ENCODE measurements around the gene UBA5. TPM values are rescaled to one million over a fixed set of nuclear protein-coding genes. Genes with fewer than 3 reads are reported as not detected.
A peak's percentile ranks its signal among the peaks of the same experiment; 100 is the strongest.

Gene UBA5
- total and polyA plus RNA-seq, 2 of the 13 experiments (the other 11 are each of a cell fraction or from before 2014, with no cell fraction given), result 30.2 to 46.8 TPM

DNA sequence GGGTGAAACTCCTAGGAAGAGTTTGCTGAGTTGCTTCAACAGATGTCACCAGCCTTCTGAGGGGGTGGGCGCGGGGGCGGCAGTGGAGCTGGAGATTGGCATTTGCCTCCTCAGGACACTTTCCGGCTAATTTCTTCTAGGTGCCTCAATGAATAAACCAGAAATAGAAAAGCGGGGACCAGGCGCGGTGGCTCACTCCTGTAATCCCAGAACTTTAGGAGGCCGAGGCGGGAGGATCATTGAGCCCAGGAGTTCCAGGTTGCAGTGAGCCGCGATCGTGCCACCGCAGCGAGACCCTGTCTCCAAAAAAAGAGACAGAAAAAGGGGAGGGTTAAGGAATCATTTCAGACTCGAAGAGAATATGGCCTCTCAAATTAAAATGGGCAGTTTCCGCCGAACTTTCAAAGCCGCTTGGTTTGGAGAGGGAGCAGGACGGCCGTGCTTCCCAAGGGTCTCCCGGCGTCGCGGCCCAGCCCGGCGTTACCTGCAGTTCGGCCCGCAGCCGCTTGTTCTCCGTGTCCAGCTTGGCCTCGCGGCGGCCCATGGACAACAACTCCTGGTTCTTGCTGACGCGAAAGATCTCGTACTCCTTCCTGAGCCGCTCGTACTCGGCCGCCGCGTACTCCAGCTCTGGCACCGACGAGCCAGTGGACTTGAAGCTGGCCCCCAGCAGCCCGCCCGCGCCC lies 61.5 kb downstream of the UBA5 start (continued):
- TF ChIP-seq SPEN (CRISPR knock-in tag; IDR thresholded peaks at IDR 0.05; ENCODE audit: low read depth), result no peak; the same call in 1 of the 2 replicates
- TF ChIP-seq, protein P1, sequence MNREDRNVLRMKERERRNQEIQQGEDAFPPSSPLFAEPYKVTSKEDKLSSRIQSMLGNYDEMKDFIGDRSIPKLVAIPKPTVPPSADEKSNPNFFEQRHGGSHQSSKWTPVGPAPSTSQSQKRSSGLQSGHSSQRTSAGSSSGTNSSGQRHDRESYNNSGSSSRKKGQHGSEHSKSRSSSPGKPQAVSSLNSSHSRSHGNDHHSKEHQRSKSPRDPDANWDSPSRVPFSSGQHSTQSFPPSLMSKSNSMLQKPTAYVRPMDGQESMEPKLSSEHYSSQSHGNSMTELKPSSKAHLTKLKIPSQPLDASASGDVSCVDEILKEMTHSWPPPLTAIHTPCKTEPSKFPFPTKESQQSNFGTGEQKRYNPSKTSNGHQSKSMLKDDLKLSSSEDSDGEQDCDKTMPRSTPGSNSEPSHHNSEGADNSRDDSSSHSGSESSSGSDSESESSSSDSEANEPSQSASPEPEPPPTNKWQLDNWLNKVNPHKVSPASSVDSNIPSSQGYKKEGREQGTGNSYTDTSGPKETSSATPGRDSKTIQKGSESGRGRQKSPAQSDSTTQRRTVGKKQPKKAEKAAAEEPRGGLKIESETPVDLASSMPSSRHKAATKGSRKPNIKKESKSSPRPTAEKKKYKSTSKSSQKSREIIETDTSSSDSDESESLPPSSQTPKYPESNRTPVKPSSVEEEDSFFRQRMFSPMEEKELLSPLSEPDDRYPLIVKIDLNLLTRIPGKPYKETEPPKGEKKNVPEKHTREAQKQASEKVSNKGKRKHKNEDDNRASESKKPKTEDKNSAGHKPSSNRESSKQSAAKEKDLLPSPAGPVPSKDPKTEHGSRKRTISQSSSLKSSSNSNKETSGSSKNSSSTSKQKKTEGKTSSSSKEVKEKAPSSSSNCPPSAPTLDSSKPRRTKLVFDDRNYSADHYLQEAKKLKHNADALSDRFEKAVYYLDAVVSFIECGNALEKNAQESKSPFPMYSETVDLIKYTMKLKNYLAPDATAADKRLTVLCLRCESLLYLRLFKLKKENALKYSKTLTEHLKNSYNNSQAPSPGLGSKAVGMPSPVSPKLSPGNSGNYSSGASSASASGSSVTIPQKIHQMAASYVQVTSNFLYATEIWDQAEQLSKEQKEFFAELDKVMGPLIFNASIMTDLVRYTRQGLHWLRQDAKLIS (CRISPR knock-in tag; IDR thresholded peaks at IDR 0.05), result no peak
- TF ChIP-seq, protein P2, sequence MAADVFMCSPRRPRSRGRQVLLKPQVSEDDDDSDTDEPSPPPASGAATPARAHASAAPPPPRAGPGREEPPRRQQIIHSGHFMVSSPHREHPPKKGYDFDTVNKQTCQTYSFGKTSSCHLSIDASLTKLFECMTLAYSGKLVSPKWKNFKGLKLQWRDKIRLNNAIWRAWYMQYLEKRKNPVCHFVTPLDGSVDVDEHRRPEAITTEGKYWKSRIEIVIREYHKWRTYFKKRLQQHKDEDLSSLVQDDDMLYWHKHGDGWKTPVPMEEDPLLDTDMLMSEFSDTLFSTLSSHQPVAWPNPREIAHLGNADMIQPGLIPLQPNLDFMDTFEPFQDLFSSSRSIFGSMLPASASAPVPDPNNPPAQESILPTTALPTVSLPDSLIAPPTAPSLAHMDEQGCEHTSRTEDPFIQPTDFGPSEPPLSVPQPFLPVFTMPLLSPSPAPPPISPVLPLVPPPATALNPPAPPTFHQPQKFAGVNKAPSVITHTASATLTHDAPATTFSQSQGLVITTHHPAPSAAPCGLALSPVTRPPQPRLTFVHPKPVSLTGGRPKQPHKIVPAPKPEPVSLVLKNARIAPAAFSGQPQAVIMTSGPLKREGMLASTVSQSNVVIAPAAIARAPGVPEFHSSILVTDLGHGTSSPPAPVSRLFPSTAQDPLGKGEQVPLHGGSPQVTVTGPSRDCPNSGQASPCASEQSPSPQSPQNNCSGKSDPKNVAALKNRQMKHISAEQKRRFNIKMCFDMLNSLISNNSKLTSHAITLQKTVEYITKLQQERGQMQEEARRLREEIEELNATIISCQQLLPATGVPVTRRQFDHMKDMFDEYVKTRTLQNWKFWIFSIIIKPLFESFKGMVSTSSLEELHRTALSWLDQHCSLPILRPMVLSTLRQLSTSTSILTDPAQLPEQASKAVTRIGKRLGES (CRISPR knock-in tag; IDR thresholded peaks at IDR 0.05; ENCODE audit: borderline replicate concordance), result no peak
- TF ChIP-seq, protein P3, sequence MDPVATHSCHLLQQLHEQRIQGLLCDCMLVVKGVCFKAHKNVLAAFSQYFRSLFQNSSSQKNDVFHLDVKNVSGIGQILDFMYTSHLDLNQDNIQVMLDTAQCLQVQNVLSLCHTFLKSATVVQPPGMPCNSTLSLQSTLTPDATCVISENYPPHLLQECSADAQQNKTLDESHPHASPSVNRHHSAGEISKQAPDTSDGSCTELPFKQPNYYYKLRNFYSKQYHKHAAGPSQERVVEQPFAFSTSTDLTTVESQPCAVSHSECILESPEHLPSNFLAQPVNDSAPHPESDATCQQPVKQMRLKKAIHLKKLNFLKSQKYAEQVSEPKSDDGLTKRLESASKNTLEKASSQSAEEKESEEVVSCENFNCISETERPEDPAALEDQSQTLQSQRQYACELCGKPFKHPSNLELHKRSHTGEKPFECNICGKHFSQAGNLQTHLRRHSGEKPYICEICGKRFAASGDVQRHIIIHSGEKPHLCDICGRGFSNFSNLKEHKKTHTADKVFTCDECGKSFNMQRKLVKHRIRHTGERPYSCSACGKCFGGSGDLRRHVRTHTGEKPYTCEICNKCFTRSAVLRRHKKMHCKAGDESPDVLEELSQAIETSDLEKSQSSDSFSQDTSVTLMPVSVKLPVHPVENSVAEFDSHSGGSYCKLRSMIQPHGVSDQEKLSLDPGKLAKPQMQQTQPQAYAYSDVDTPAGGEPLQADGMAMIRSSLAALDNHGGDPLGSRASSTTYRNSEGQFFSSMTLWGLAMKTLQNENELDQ (CRISPR knock-in tag; IDR thresholded peaks at IDR 0.05; ENCODE audit: borderline replicate concordance), result no peak
- TF ChIP-seq, protein P4, sequence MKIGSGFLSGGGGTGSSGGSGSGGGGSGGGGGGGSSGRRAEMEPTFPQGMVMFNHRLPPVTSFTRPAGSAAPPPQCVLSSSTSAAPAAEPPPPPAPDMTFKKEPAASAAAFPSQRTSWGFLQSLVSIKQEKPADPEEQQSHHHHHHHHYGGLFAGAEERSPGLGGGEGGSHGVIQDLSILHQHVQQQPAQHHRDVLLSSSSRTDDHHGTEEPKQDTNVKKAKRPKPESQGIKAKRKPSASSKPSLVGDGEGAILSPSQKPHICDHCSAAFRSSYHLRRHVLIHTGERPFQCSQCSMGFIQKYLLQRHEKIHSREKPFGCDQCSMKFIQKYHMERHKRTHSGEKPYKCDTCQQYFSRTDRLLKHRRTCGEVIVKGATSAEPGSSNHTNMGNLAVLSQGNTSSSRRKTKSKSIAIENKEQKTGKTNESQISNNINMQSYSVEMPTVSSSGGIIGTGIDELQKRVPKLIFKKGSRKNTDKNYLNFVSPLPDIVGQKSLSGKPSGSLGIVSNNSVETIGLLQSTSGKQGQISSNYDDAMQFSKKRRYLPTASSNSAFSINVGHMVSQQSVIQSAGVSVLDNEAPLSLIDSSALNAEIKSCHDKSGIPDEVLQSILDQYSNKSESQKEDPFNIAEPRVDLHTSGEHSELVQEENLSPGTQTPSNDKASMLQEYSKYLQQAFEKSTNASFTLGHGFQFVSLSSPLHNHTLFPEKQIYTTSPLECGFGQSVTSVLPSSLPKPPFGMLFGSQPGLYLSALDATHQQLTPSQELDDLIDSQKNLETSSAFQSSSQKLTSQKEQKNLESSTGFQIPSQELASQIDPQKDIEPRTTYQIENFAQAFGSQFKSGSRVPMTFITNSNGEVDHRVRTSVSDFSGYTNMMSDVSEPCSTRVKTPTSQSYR (CRISPR knock-in tag; IDR thresholded peaks at IDR 0.05; ENCODE audit: borderline replicate concordance), result no peak
- no peak for TF ChIP-seq CEBPG (CRISPR knock-in tag; IDR thresholded peaks at IDR 0.05)
- no peak for TF ChIP-seq ATRX (CRISPR knock-in tag; IDR thresholded peaks at IDR 0.05; ENCODE audit: borderline replicate concordance)
- no peak for TF ChIP-seq ZNF720 (CRISPR knock-in tag; IDR thresholded peaks at IDR 0.05)
- TF ChIP-seq ZNF761 (CRISPR knock-in tag; conservative IDR thresholded peaks at IDR 0.05), result no peak
- 0 out of 2 replicates have a peak, but pooled peaks have one; percentile 28 for TF ChIP-seq ZNF501 (CRISPR knock-in tag; IDR thresholded peaks at IDR 0.05)
- TF ChIP-seq ZNF263 (CRISPR knock-in tag; IDR thresholded peaks at IDR 0.05), result 0 out of 2 replicates have a peak, but pooled peaks have one; percentile 3
- no peak for TF ChIP-seq NFYB (CRISPR knock-in tag; IDR thresholded peaks at IDR 0.05)
- no peak for TF ChIP-seq NR2F6 (IDR thresholded peaks at IDR 0.05)
- TF ChIP-seq NR2F6 (CRISPR knock-in tag; IDR thresholded peaks at IDR 0.05), result no peak
- no peak for TF ChIP-seq ZSCAN9 (CRISPR knock-in tag; IDR thresholded peaks at IDR 0.05; ENCODE audit: borderline replicate concordance)
- TF ChIP-seq TMF1 (CRISPR knock-in tag; IDR thresholded peaks at IDR 0.05; ENCODE audit: low read depth), result peak; percentile 52; the same call in 1 of the 2 replicates
- TF ChIP-seq ZNF777 (CRISPR knock-in tag; IDR thresholded peaks at IDR 0.05), result no peak

Data from HepG2 (cell line).